GM19099 (cell line): Measurements from ENCODE around the gene C1orf159.

Source experiments
- POLR2A ChIP-seq: IDR thresholded peaks from 3 replicates; pipeline ENCODE4 v1.6.1; 2011; ENCODE audit warnings: low read depth; ENCODE audit not compliant: insufficient read length; ENCODE audit errors: extremely low read depth

C1orf159 gene

GRCh38 chr1:1052003-1052840, 63.7 kb downstream of the C1orf159 start:
- no peak for TF ChIP-seq POLR2A

GRCh38 chr1:1051127-1051810, 64.6 kb downstream of the C1orf159 start:
- no peak for TF ChIP-seq POLR2A

- no peak for TF ChIP-seq POLR2A
Observed at GRCh38 chr1:1050577-1051052, 65.3 kb downstream of the C1orf159 start.

GRCh38 chr1:1049318-1050165, 66.3 kb downstream of the C1orf159 start:
- no peak for TF ChIP-seq POLR2A

- TF ChIP-seq POLR2A: no peak
Observed at GRCh38 chr1:1048765-1049164, 67.1 kb downstream of the C1orf159 start.

GRCh38 chr1:1047963-1048362, 67.9 kb downstream of the C1orf159 start:
- TF ChIP-seq POLR2A: no peak

GRCh38 chr1:1047407-1047806, 68.5 kb downstream of the C1orf159 start:
- TF ChIP-seq POLR2A: no peak

- TF ChIP-seq POLR2A: no peak
Observed at GRCh38 chr1:1046767-1047166, 69.1 kb downstream of the C1orf159 start.

GRCh38 chr1:1046243-1046642, 69.6 kb downstream of the C1orf159 start:
- no peak for TF ChIP-seq POLR2A

GRCh38 chr1:1045129-1045528, 70.8 kb downstream of the C1orf159 start:
- TF ChIP-seq POLR2A: no peak

- TF ChIP-seq POLR2A: no peak
Observed at GRCh38 chr1:1044455-1045078, 71.3 kb downstream of the C1orf159 start.

- TF ChIP-seq POLR2A: no peak
Observed at GRCh38 chr1:1043921-1044320, 72.0 kb downstream of the C1orf159 start.

GRCh38 chr1:1043411-1043810, 72.5 kb downstream of the C1orf159 start:
- no peak for TF ChIP-seq POLR2A

GRCh38 chr1:1042835-1043234, 73.1 kb downstream of the C1orf159 start:
- no peak for TF ChIP-seq POLR2A

- no peak for TF ChIP-seq POLR2A
Observed at GRCh38 chr1:1041873-1042272, 74.0 kb downstream of the C1orf159 start.
